Endometrial microvascular endothelial cells (primary cell): ENCODE measurements around the gene TRIM66. TPM values are rescaled to one million over a fixed set of nuclear protein-coding genes. Genes with fewer than 3 reads are reported as not detected.

Experiments
- total RNA-seq: library from RNA; depleted of rRNA; stranded (reverse); fragments of >200 nt; gene quantifications from one replicate; pipeline ENCODE4 v1.2.3, GENCODE V29; 2015; ENCODE audit errors: inconsistent ontology term

TRIM66 gene
- total RNA-seq, 1 donor from 2014 or later, result 5.7 TPM

Other genes starting within 250 kb of the TRIM66 start
- 0.28 TPM for gene STK33, start 88.4 kb downstream of the TRIM66 start, total RNA-seq
- 842 TPM for gene RPL27A, start 127 bp upstream of the TRIM66 start, total RNA-seq
- 28.6 TPM for gene AKIP1, start 228.5 kb upstream of the TRIM66 start, total RNA-seq